IMR-90 (cell line): ENCODE results near the gene SLC22A16. TPM values are rescaled to one million over a fixed set of nuclear protein-coding genes. Genes with fewer than 3 reads are reported as not detected.

Experiments
- ATAC-seq: fragments of 200-7000 bp; cut with Tn5 transposase; 2 replicates; pipeline ENCODE4 v1.9.1; 2020; ENCODE audit warnings: low read depth, mild to moderate bottlenecking, moderate library complexity
- BruUV-seq: library from RNA; stranded (reverse); fragments of 400-500 nt; replicated peaks from 2 replicates; lab custom pipeline; 2021; lab: Mats Ljungman, UMichigan
- CTCF ChIA-PET: fragments of 300-600 bp; formaldehyde crosslinking; extraction: SDS; loops from one replicate; lab custom pipeline; 2021; ENCODE audit warnings: antibody characterized with exemption; lab: Yijun Ruan, JAX
- POLR2A ChIA-PET: fragments of 300-600 bp; sonication (Branson Sonifier 250); formaldehyde crosslinking; loops from one replicate; lab custom pipeline; 2022; ENCODE audit warnings: antibody characterized with exemption; ENCODE audit not compliant: unreplicated experiment; lab: Charles Lee
- DNase-seq: peaks from one replicate; pipeline ENCODE4 v3.0.0; 2013
- H2AFZ ChIP-seq: replicated peaks from 2 replicates; pipeline ENCODE3; 2013; ENCODE audit warnings: low read length, mild to moderate bottlenecking; ENCODE audit not compliant: poor library complexity
- H2AK5ac ChIP-seq: 2 replicates; pipeline ENCODE4 v1.6.1; 2013; ENCODE audit warnings: low read depth, low read length, inconsistent platforms
- H2AK9ac ChIP-seq: replicated peaks from 2 replicates; pipeline ENCODE3; 2013; ENCODE audit warnings: mild to moderate bottlenecking, low read depth, low read length, moderate library complexity; ENCODE audit not compliant: poor library complexity
- H2BK120ac ChIP-seq: 2 replicates; pipeline ENCODE4 v1.6.1; 2013; ENCODE audit warnings: low read depth, low read length, inconsistent platforms
- H2BK15ac ChIP-seq: 3 replicates; pipeline ENCODE4 v1.6.1; 2013; ENCODE audit warnings: low read depth, low read length, inconsistent platforms
- H2BK20ac ChIP-seq: 2 replicates; pipeline ENCODE4 v1.6.1; 2013; ENCODE audit warnings: low read depth, mild to moderate bottlenecking, inconsistent platforms, low read length, moderate library complexity
- H2BK5ac ChIP-seq: 2 replicates; pipeline ENCODE4 v1.6.1; 2013; ENCODE audit warnings: mild to moderate bottlenecking, low read depth, low read length, inconsistent platforms; ENCODE audit not compliant: poor library complexity, severe bottlenecking
- H3K14ac ChIP-seq: replicated peaks from 2 replicates; pipeline ENCODE4 v1.6.1; 2013; ENCODE audit warnings: low read depth, low read length, inconsistent platforms
- H3K18ac ChIP-seq: 2 replicates; pipeline ENCODE4 v1.6.1; 2013; ENCODE audit warnings: low read depth, low read length, control low read depth
- H3K23ac ChIP-seq: 2 replicates; pipeline ENCODE4 v1.6.1; 2013; ENCODE audit warnings: low read depth, low read length, inconsistent platforms
- H3K27ac ChIP-seq: 2 replicates; pipeline ENCODE4 v1.5.1; 2013; ENCODE audit warnings: mild to moderate bottlenecking, control low read depth, low read length; ENCODE audit not compliant: insufficient read depth
- H3K27me3 ChIP-seq: 2 replicates; pipeline ENCODE4 v1.6.1; 2013; ENCODE audit warnings: low read length; ENCODE audit not compliant: control insufficient read depth, insufficient read depth
- H3K36me3 ChIP-seq: 2 replicates; pipeline ENCODE4 v1.6.1; 2013; ENCODE audit warnings: low read length, mixed read lengths; ENCODE audit not compliant: control insufficient read depth, insufficient read depth
- H3K4ac ChIP-seq: 2 replicates; pipeline ENCODE4 v1.6.1; 2013; ENCODE audit warnings: low read depth, low read length, inconsistent platforms
- H3K4me1 ChIP-seq: 2 replicates; pipeline ENCODE4 v1.6.1; 2013; ENCODE audit warnings: low read length, mixed read lengths; ENCODE audit not compliant: control insufficient read depth, insufficient read depth
- H3K4me2 ChIP-seq: 2 replicates; pipeline ENCODE4 v1.6.1; 2013; ENCODE audit warnings: low read depth, mild to moderate bottlenecking, control low read depth, low read length, moderate library complexity
- H3K4me3 ChIP-seq: 2 replicates; pipeline ENCODE4 v1.5.1; 2013; ENCODE audit warnings: low read depth, mild to moderate bottlenecking, control low read depth, low read length, moderate library complexity; ENCODE audit not compliant: insufficient read depth
- H3K56ac ChIP-seq: 2 replicates; pipeline ENCODE4 v1.6.1; 2013; ENCODE audit warnings: low read length, inconsistent platforms; ENCODE audit not compliant: insufficient read depth; ENCODE audit errors: extremely low read depth
- H3K79me1 ChIP-seq, 2 experiments: 2 replicates each; pipeline ENCODE4 v1.6.1; 2013; ENCODE audit warnings: low read length in 2 of 2, inconsistent platforms in 1 of 2, low read depth in 1 of 2
- H3K9ac ChIP-seq: 2 replicates; pipeline ENCODE4 v1.6.1; 2013; ENCODE audit warnings: low read depth, low read length, control low read depth
- H3K9me1 ChIP-seq: 2 replicates; pipeline ENCODE4 v1.6.1; 2013; ENCODE audit warnings: low read length, inconsistent platforms; ENCODE audit not compliant: insufficient read depth
- H3K9me3 ChIP-seq: 2 replicates; pipeline ENCODE4 v1.6.1; 2013; ENCODE audit warnings: low read length; ENCODE audit not compliant: control insufficient read depth, insufficient read depth
- H4K20me1 ChIP-seq: 2 replicates; pipeline ENCODE4 v1.6.1; 2013; ENCODE audit warnings: low read length, inconsistent platforms; ENCODE audit not compliant: insufficient read depth
- H4K5ac ChIP-seq: 2 replicates; pipeline ENCODE4 v1.6.1; 2013; ENCODE audit warnings: mild to moderate bottlenecking, low read depth, low read length, control low read depth
- H4K8ac ChIP-seq, 2 experiments: 2 replicates each; pipeline ENCODE4 v1.6.1; 2013; ENCODE audit warnings: low read depth in 2 of 2, low read length in 2 of 2, control low read depth in 1 of 2, inconsistent platforms in 1 of 2
- H4K91ac ChIP-seq: 2 replicates; pipeline ENCODE4 v1.6.1; 2013; ENCODE audit warnings: low read depth, low read length, inconsistent platforms; ENCODE audit not compliant: insufficient read depth
- BHLHE40 ChIP-seq: fragments of 150-350 bp; IDR thresholded peaks from 2 replicates; pipeline ENCODE4 v1.6.1; 2016; ENCODE audit warnings: mild to moderate bottlenecking, low read depth, low read length
- CEBPB ChIP-seq: IDR thresholded peaks from 2 replicates; pipeline ENCODE4 v1.6.1; 2012; ENCODE audit warnings: low read depth, low read length, improper control_type of control experiment
- CHD1 ChIP-seq: IDR thresholded peaks from 2 replicates; pipeline ENCODE4 v1.6.1; 2012; ENCODE audit warnings: low read depth, low read length, improper control_type of control experiment
- ELK1 ChIP-seq: fragments of 150-350 bp; IDR thresholded peaks from 2 replicates; pipeline ENCODE4 v1.6.1; 2016; ENCODE audit warnings: low read depth, mild to moderate bottlenecking, low read length, moderate library complexity, borderline replicate concordance
- MAFK ChIP-seq: IDR thresholded peaks from 2 replicates; pipeline ENCODE4 v1.6.1; 2012; ENCODE audit warnings: low read depth, low read length, improper control_type of control experiment
- MXI1 ChIP-seq: IDR thresholded peaks from 2 replicates; pipeline ENCODE4 v1.6.1; 2012; ENCODE audit warnings: low read depth, mild to moderate bottlenecking, low read length, moderate library complexity, borderline replicate concordance
- POLR2A ChIP-seq: IDR thresholded peaks from 2 replicates; pipeline ENCODE4 v1.6.1; 2012; ENCODE audit warnings: mild to moderate bottlenecking, low read depth, low read length
- RCOR1 ChIP-seq: IDR thresholded peaks from 2 replicates; pipeline ENCODE4 v1.6.1; 2012; ENCODE audit warnings: mild to moderate bottlenecking, low read length, improper control_type of control experiment; ENCODE audit not compliant: insufficient replicate concordance
- RFX5 ChIP-seq: IDR thresholded peaks from 2 replicates; pipeline ENCODE4 v1.8.0; 2012; ENCODE audit warnings: low read depth, mild to moderate bottlenecking, low read length, moderate library complexity
- WGBS, 2 experiments: methylation state at CpG; one replicate each; pipeline versions ENCODE4 v1.1.5 to v1.1.7; 2013; ENCODE audit warnings: missing lambda C conversion rate in 2 of 2; ENCODE audit not compliant: insufficient read length in 1 of 2; ENCODE audit errors: extremely low coverage in 2 of 2; 5-methylcytosine and 5-hydroxymethylcytosine counted together
- dilution Hi-C: fragments of 300-500 bp; cut with HindIII; formaldehyde crosslinking; loops from one replicate; pipeline ENCODE4 v1.14.3; 2018; ENCODE audit warnings: low sequenced_read_pairs; ENCODE audit not compliant: unreplicated experiment
- in situ Hi-C: fragments of 300-500 bp; cut with MboI; formaldehyde crosslinking; loops from 3 replicates; pipeline ENCODE4 v1.14.3; 2019; ENCODE audit warnings: low sequenced_read_pairs, inconsistent platforms, mixed read lengths
- intact Hi-C: fragments of 100-400 bp; cut with micrococcal nuclease; formaldehyde crosslinking; loops from 2 replicates; pipeline ENCODE4 v1.10.0; 2022
- polyA plus RNA-seq, 3 experiments: library from polyadenylated mRNA; depleted of rRNA; stranded (reverse); fragments of >200 nt; gene quantifications; 2 replicates each; pipeline ENCODE4 v1.2.3, GENCODE V29; 2012; ENCODE audit warnings: low replicate concordance in 1 of 3
- total RNA-seq: library from RNA; depleted of rRNA; stranded (reverse); fragments of >200 nt; gene quantifications from 2 replicates; pipeline ENCODE4 v1.2.3, GENCODE V29; 2012
- TF ChIP-seq, protein P1 (sequence below): fragments of 150-350 bp; IDR thresholded peaks from 2 replicates; pipeline ENCODE4 v1.6.1; 2017; ENCODE audit warnings: mild to moderate bottlenecking, antibody characterized with exemption, low read length, low read depth
- TF ChIP-seq, protein P2 (sequence below): conservative IDR thresholded peaks from 2 replicates; pipeline ENCODE4 v1.5.1; 2012; ENCODE audit warnings: mild to moderate bottlenecking, low read depth, low read length, improper control_type of control experiment

The SLC22A16 gene
- total and polyA plus RNA-seq, 2 of the 4 experiments (the other 2 are of a cell fraction), result not detected

- Histone ChIP-seq H2BK5ac (no peak overlapping the region), H3K14ac (no peak overlapping the region), H3K79me1 (no peaks in the 10 kb centered on the region), H3K27me3 (no peaks in the 10 kb centered on the region), H4K8ac (no peak overlapping the region), H2BK15ac (no peak overlapping the region), H3K4me3 (no peak overlapping the region), H2BK20ac (no peak overlapping the region), H2BK120ac (no peak overlapping the region), H2AFZ (no peak overlapping the region), H3K9me1 (no peaks in the 10 kb centered on the region; the same call in 1 of the 2 replicates), H2AK9ac (no peak overlapping the region), H3K27ac (no peak overlapping the region), H4K20me1 (no peaks in the 10 kb centered on the region), H3K36me3 (no peaks in the 10 kb centered on the region), H4K91ac (no peak overlapping the region), H3K9ac (no peak overlapping the region), H4K5ac (no peak overlapping the region), H3K9me3 (peaks cover 2% of the 10 kb centered on the region; the same call in 1 of the 2 replicates), H3K18ac (no peak overlapping the region), H3K4me2 (no peak overlapping the region), H3K56ac (no peak overlapping the region), H3K4me1 (peaks cover under 1% of the 10 kb centered on the region; the same call in 1 of the 2 replicates), H2AK5ac (no peak overlapping the region), H3K23ac (no peak overlapping the region), H3K4ac (no peak overlapping the region)
- intact Hi-C loops (no loop called here), in situ Hi-C loops (loop anchor here (5.0 to 10.0 kb wide), 2 partner anchors 431 to 474 kb away; partner anchors contain the start of gene GTF3C6), dilution Hi-C loops (no loop called here)
- TF ChIP-seq, protein P1, sequence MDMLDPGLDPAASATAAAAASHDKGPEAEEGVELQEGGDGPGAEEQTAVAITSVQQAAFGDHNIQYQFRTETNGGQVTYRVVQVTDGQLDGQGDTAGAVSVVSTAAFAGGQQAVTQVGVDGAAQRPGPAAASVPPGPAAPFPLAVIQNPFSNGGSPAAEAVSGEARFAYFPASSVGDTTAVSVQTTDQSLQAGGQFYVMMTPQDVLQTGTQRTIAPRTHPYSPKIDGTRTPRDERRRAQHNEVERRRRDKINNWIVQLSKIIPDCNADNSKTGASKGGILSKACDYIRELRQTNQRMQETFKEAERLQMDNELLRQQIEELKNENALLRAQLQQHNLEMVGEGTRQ, result no peak
- TF ChIP-seq POLR2A, result no peak
- no peak for TF ChIP-seq CHD1
- TF ChIP-seq CEBPB, result no peak
- TF ChIP-seq, protein P2, sequence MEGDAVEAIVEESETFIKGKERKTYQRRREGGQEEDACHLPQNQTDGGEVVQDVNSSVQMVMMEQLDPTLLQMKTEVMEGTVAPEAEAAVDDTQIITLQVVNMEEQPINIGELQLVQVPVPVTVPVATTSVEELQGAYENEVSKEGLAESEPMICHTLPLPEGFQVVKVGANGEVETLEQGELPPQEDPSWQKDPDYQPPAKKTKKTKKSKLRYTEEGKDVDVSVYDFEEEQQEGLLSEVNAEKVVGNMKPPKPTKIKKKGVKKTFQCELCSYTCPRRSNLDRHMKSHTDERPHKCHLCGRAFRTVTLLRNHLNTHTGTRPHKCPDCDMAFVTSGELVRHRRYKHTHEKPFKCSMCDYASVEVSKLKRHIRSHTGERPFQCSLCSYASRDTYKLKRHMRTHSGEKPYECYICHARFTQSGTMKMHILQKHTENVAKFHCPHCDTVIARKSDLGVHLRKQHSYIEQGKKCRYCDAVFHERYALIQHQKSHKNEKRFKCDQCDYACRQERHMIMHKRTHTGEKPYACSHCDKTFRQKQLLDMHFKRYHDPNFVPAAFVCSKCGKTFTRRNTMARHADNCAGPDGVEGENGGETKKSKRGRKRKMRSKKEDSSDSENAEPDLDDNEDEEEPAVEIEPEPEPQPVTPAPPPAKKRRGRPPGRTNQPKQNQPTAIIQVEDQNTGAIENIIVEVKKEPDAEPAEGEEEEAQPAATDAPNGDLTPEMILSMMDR, result no peak
- TF ChIP-seq BHLHE40, result no peak
- no peak for TF ChIP-seq MXI1
- TF ChIP-seq RFX5, result no peak
- TF ChIP-seq RCOR1, result no peak
- no peak for TF ChIP-seq ELK1
- no peak for TF ChIP-seq MAFK
- ChIA-PET CTCF (no interaction called here), POLR2A (no interaction called here)
- WGBS, 2 experiments, result no CpG with 5 or more reads among the region's 4 CpGs
- BruUV-seq, result no TSS peak
- ATAC-seq, result no peak
- DNase-seq, result no peak
Measured at GRCh38 chr6:110523451-110524021, 47.1 kb upstream of the SLC22A16 start.
